GM23338 (cell line): ENCODE measurements around the gene TBC1D19. TPM values are rescaled to one million over a fixed set of nuclear protein-coding genes. Genes with fewer than 3 reads are reported as not detected.

Experiments
- ATAC-seq: fragments of 200-7000 bp; cut with Tn5 transposase; 3 replicates; pipeline ENCODE4 v1.9.1; 2020
- DNase-seq: peaks from one replicate; pipeline ENCODE4 v3.0.0-alpha.2; 2015; ENCODE audit warnings: low spot score
- H2AFZ ChIP-seq: fragments of 200-600 bp; sonication (generic); 2 replicates; pipeline ENCODE4 v1.8.0; 2016; ENCODE audit warnings: antibody characterized with exemption, mild to moderate bottlenecking, moderate library complexity
- H3F3A ChIP-seq: fragments of 200-600 bp; sonication (generic); replicated peaks from 2 replicates; pipeline ENCODE4 v1.8.0; 2017; ENCODE audit warnings: antibody characterized with exemption, mixed run types, low read depth
- H3K27ac ChIP-seq: fragments of 200-600 bp; sonication (generic); 2 replicates; pipeline ENCODE4 v1.6.1; 2016; ENCODE audit warnings: low read depth
- H3K27me3 ChIP-seq: fragments of 200-600 bp; sonication (generic); 2 replicates; pipeline ENCODE4 v1.8.0; 2016; ENCODE audit warnings: mild to moderate bottlenecking, mixed run types, moderate library complexity; ENCODE audit not compliant: insufficient read depth
- H3K36me3 ChIP-seq: fragments of 200-600 bp; sonication (generic); 2 replicates; pipeline ENCODE4 v1.8.0; 2016; ENCODE audit warnings: mild to moderate bottlenecking; ENCODE audit not compliant: insufficient read depth
- H3K4me1 ChIP-seq: fragments of 200-600 bp; sonication (generic); 2 replicates; pipeline ENCODE4 v1.8.0; 2016; ENCODE audit warnings: mild to moderate bottlenecking, moderate library complexity; ENCODE audit not compliant: insufficient read depth
- H3K4me2 ChIP-seq: fragments of 200-600 bp; sonication (generic); 2 replicates; pipeline ENCODE4 v1.7.1; 2017; ENCODE audit warnings: mixed run types
- H3K4me3 ChIP-seq: fragments of 200-600 bp; sonication (generic); 2 replicates; pipeline ENCODE4 v1.6.1; 2016; ENCODE audit warnings: mixed run types
- H3K79me2 ChIP-seq: fragments of 200-600 bp; sonication (generic); replicated peaks from 2 replicates; pipeline ENCODE4 v1.8.0; 2017; ENCODE audit warnings: mild to moderate bottlenecking; ENCODE audit not compliant: insufficient read depth
- H3K9me2 ChIP-seq: fragments of 200-600 bp; sonication (generic); 2 replicates; pipeline ENCODE4 v1.8.0; 2017; ENCODE audit not compliant: insufficient read depth
- H4K20me1 ChIP-seq: fragments of 200-600 bp; sonication (generic); replicated peaks from 2 replicates; pipeline ENCODE4 v1.8.0; 2017; ENCODE audit warnings: mild to moderate bottlenecking; ENCODE audit not compliant: insufficient read depth
- H3K27ac Mint-ChIP-seq: 2 replicates; pipeline ENCODE4 v1.8.0; 2020; ENCODE audit warnings: inconsistent platforms, mild to moderate bottlenecking, moderate library complexity, mixed read lengths
- H3K27me3 Mint-ChIP-seq: 3 replicates; pipeline ENCODE4 v1.8.0; 2022; ENCODE audit warnings: low read depth, mild to moderate bottlenecking, moderate library complexity, mixed read lengths, inconsistent platforms; ENCODE audit not compliant: insufficient read depth, poor library complexity
- H3K36me3 Mint-ChIP-seq: 3 replicates; pipeline ENCODE4 v1.8.0; 2021; ENCODE audit warnings: low read depth, mild to moderate bottlenecking, inconsistent platforms, moderate library complexity, mixed read lengths
- H3K4me1 Mint-ChIP-seq: 3 replicates; pipeline ENCODE4 v1.8.0; 2020; ENCODE audit warnings: mild to moderate bottlenecking, inconsistent platforms, mixed read lengths
- H3K4me3 Mint-ChIP-seq: 3 replicates; pipeline ENCODE4 v1.8.0; 2021; ENCODE audit warnings: moderate library complexity, mild to moderate bottlenecking, inconsistent platforms, mixed read lengths
- H3K9me3 Mint-ChIP-seq: 3 replicates; pipeline ENCODE4 v1.8.0; 2020; ENCODE audit warnings: moderate library complexity, mild to moderate bottlenecking, inconsistent platforms, mixed read lengths
- EZH2 ChIP-seq: fragments of 200-600 bp; sonication (generic); IDR thresholded peaks from one replicate; pipeline ENCODE4 v1.8.0; 2017; ENCODE audit warnings: antibody characterized with exemption, mild to moderate bottlenecking, low read depth; ENCODE audit not compliant: unreplicated experiment
- JUNB ChIP-seq: IDR thresholded peaks from one replicate; pipeline ENCODE4 v1.6.1; 2016; ENCODE audit warnings: antibody characterized with exemption; ENCODE audit not compliant: unreplicated experiment
- NANOG ChIP-seq: IDR thresholded peaks from 2 replicates; pipeline ENCODE4 v1.6.1; 2016; ENCODE audit warnings: antibody characterized with exemption, borderline replicate concordance
- POLR2AphosphoS5 ChIP-seq: IDR thresholded peaks from 2 replicates; pipeline ENCODE4 v1.6.1; 2016; ENCODE audit warnings: antibody characterized with exemption, low read depth
- REST ChIP-seq: IDR thresholded peaks from one replicate; pipeline ENCODE4 v1.6.1; 2018; ENCODE audit warnings: antibody characterized with exemption; ENCODE audit not compliant: unreplicated experiment
- STAT1 ChIP-seq: IDR thresholded peaks from one replicate; pipeline ENCODE4 v1.6.1; 2016; ENCODE audit warnings: antibody characterized with exemption; ENCODE audit not compliant: unreplicated experiment
- ZNF114 ChIP-seq: fragments of 250-450 bp; sonication (Bioruptor Pico); IDR thresholded peaks from 2 replicates; pipeline ENCODE4 v1.5.0; 2020; ENCODE audit warnings: mild to moderate bottlenecking, moderate library complexity
- ZNF331 ChIP-seq: fragments of 250-450 bp; sonication (Bioruptor Pico); IDR thresholded peaks from 2 replicates; pipeline ENCODE4 v1.5.0; 2020; ENCODE audit warnings: low read depth, mild to moderate bottlenecking, moderate library complexity
- polyA plus RNA-seq: library from polyadenylated mRNA; unstranded; fragments of >200 nt; fragmentation: Nextera tagmentation; extraction: Ambion mirVana; gene quantifications from 2 replicates; pipeline ENCODE4 v1.2.1, GENCODE V29; 2016
- total RNA-seq: library from RNA; depleted of rRNA; stranded (reverse); fragments of >200 nt; shearing (Covaris generic); gene quantifications from 2 replicates; pipeline ENCODE4 v1.2.3, GENCODE V29; 2014
- TF ChIP-seq, protein P1 (sequence below), 2 experiments: fragments of 200-600 bp in 1 of 2; sonication (generic) in 1 of 2; conservative IDR thresholded peaks; 2 replicates each; pipeline versions ENCODE4 v1.5.1 to v1.6.1; 2016 to 2017; ENCODE audit warnings: antibody characterized with exemption in 2 of 2, low read depth in 2 of 2, mild to moderate bottlenecking in 2 of 2, moderate library complexity in 1 of 2
- TF ChIP-seq, protein P2 (sequence below): IDR thresholded peaks from 2 replicates; pipeline ENCODE4 v1.6.1; 2016; ENCODE audit warnings: antibody characterized with exemption

The TBC1D19 gene
- total and polyA plus RNA-seq, 2 experiments from 2014 or later = 1.9 to 4.3 TPM

- Histone ChIP-seq H3K4me3 (no peak overlapping the region), H3K4me1 (no peaks in the 10 kb centered on the region), H3K79me2 (no peaks in the 10 kb centered on the region), H3K4me2 (no peak overlapping the region), H3F3A (no peaks in the 10 kb centered on the region), H3K27me3 (no peaks in the 10 kb centered on the region), H3K36me3 (no peaks in the 10 kb centered on the region), H4K20me1 (no peaks in the 10 kb centered on the region), H3K9me2 (no peaks in the 10 kb centered on the region), H3K27ac (no peak overlapping the region), H2AFZ (no peak overlapping the region)
- H3K27ac Mint-ChIP-seq = no peak overlapping the region
- H3K4me1 Mint-ChIP-seq = no peaks in the 10 kb centered on the region
- H3K9me3 Mint-ChIP-seq = no peaks in the 10 kb centered on the region
- DNase-seq (no peak), ATAC-seq (no peak)
- H3K4me3 Mint-ChIP-seq = no peak overlapping the region
- H3K27me3 Mint-ChIP-seq = peaks cover 1% of the 10 kb centered on the region
- no peaks in the 10 kb centered on the region for H3K36me3 Mint-ChIP-seq
- no peak for TF ChIP-seq ZNF114
- no peak for TF ChIP-seq JUNB
Measured at GRCh38 chr4:26749867-26750266, 166.0 kb downstream of the TBC1D19 start.

GRCh38 chr4:26751004-26751403 lies 167.1 kb downstream of the TBC1D19 start:
- Histone ChIP-seq H2AFZ (no peak overlapping the region), H3K27ac (no peak overlapping the region), H3K4me2 (no peak overlapping the region), H3F3A (no peaks in the 10 kb centered on the region), H3K27me3 (no peaks in the 10 kb centered on the region), H3K36me3 (no peaks in the 10 kb centered on the region), H3K9me2 (no peaks in the 10 kb centered on the region), H3K4me1 (no peaks in the 10 kb centered on the region), H3K4me3 (no peak overlapping the region), H4K20me1 (no peaks in the 10 kb centered on the region), H3K79me2 (no peaks in the 10 kb centered on the region)
- Mint-ChIP-seq H3K36me3 (no peaks in the 10 kb centered on the region), H3K27me3 (peaks cover 1% of the 10 kb centered on the region), H3K9me3 (no peaks in the 10 kb centered on the region), H3K4me1 (no peaks in the 10 kb centered on the region), H3K27ac (no peak overlapping the region), H3K4me3 (no peak overlapping the region)
- ATAC-seq (no peak), DNase-seq (no peak)
- TF ChIP-seq EZH2 = no peak
- no peak for TF ChIP-seq POLR2AphosphoS5
- TF ChIP-seq REST = no peak
- TF ChIP-seq, protein P1, sequence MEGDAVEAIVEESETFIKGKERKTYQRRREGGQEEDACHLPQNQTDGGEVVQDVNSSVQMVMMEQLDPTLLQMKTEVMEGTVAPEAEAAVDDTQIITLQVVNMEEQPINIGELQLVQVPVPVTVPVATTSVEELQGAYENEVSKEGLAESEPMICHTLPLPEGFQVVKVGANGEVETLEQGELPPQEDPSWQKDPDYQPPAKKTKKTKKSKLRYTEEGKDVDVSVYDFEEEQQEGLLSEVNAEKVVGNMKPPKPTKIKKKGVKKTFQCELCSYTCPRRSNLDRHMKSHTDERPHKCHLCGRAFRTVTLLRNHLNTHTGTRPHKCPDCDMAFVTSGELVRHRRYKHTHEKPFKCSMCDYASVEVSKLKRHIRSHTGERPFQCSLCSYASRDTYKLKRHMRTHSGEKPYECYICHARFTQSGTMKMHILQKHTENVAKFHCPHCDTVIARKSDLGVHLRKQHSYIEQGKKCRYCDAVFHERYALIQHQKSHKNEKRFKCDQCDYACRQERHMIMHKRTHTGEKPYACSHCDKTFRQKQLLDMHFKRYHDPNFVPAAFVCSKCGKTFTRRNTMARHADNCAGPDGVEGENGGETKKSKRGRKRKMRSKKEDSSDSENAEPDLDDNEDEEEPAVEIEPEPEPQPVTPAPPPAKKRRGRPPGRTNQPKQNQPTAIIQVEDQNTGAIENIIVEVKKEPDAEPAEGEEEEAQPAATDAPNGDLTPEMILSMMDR (conservative IDR thresholded peaks at IDR 0.05; ENCODE audit: low read depth in 2 of 2) = no peak
- no peak for TF ChIP-seq NANOG
- TF ChIP-seq STAT1 = no peak
- no peak for TF ChIP-seq JUNB
- TF ChIP-seq ZNF331 (CRISPR knock-in tag) = no peak
- TF ChIP-seq, protein P2, sequence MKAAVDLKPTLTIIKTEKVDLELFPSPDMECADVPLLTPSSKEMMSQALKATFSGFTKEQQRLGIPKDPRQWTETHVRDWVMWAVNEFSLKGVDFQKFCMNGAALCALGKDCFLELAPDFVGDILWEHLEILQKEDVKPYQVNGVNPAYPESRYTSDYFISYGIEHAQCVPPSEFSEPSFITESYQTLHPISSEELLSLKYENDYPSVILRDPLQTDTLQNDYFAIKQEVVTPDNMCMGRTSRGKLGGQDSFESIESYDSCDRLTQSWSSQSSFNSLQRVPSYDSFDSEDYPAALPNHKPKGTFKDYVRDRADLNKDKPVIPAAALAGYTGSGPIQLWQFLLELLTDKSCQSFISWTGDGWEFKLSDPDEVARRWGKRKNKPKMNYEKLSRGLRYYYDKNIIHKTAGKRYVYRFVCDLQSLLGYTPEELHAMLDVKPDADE = no peak
